GM10248 (cell line): ENCODE data around the gene NHEJ1.

Source experiments
- CTCF ChIA-PET: fragments of 300-600 bp; sonication (Branson Sonifier 250); formaldehyde crosslinking; extraction: SDS; loops from one replicate; lab custom pipeline; 2021; ENCODE audit warnings: antibody characterized with exemption; lab: Yijun Ruan, JAX
- POLR2A ChIA-PET: fragments of 350-650 bp; sonication (Branson Sonifier 250); formaldehyde crosslinking; extraction: SDS; loops from one replicate; lab custom pipeline; 2020; ENCODE audit warnings: antibody characterized with exemption; lab: Yijun Ruan, JAX
- DNase-seq: peaks from one replicate; pipeline ENCODE4 v3.0.0; 2012; ENCODE audit errors: extremely low spot score
- CTCF ChIP-seq: IDR thresholded peaks from 2 replicates; pipeline ENCODE4 v1.5.1; 2012; ENCODE audit warnings: mild to moderate bottlenecking, low read depth; ENCODE audit errors: extremely low read depth, missing control alignments, control extremely low read depth

Gene NHEJ1

GRCh38 chr2:219173176-219173575 is 12.6 kb upstream of the NHEJ1 start:
- TF ChIP-seq CTCF, result no peak
- POLR2A ChIA-PET, result no interaction called here
- no peak for DNase-seq
- CTCF ChIA-PET, result interaction anchor here (1.1 to 8.6 kb wide), 9 partner anchors 10 to 297 kb away, joined by 3 to 164 read pairs (median 8); partner anchors contain the start of genes DNAJB2 and NHEJ1

- TF ChIP-seq CTCF, result no peak
- CTCF ChIA-PET, result interaction anchor here (0.7 to 8.6 kb wide), 14 partner anchors 9 to 296 kb away, joined by 3 to 164 read pairs (median 5); partner anchors contain the start of genes DNAJB2, NHEJ1 and TUBA4B
- DNase-seq, result no peak
- POLR2A ChIA-PET, result interaction anchor here (0.9 to 1.1 kb wide), 2 partner anchors 47 to 112 kb away, joined by 3 to 4 read pairs; no protein-coding TSS in a partner anchor
Observed at GRCh38 chr2:219172231-219173154, 11.9 kb upstream of the NHEJ1 start.

GRCh38 chr2:219171231-219171651 is 10.6 kb upstream of the NHEJ1 start:
- peak; percentile 46 for DNase-seq
- ChIA-PET POLR2A (no interaction called here), CTCF (interaction anchor here (0.8 to 8.6 kb wide), 25 partner anchors 8 to 295 kb away, joined by 3 to 164 read pairs (median 5); partner anchors contain the start of genes CFAP65, DNAJB2, NHEJ1 and TUBA4B)
- TF ChIP-seq CTCF, result peak; percentile 59

DNA sequence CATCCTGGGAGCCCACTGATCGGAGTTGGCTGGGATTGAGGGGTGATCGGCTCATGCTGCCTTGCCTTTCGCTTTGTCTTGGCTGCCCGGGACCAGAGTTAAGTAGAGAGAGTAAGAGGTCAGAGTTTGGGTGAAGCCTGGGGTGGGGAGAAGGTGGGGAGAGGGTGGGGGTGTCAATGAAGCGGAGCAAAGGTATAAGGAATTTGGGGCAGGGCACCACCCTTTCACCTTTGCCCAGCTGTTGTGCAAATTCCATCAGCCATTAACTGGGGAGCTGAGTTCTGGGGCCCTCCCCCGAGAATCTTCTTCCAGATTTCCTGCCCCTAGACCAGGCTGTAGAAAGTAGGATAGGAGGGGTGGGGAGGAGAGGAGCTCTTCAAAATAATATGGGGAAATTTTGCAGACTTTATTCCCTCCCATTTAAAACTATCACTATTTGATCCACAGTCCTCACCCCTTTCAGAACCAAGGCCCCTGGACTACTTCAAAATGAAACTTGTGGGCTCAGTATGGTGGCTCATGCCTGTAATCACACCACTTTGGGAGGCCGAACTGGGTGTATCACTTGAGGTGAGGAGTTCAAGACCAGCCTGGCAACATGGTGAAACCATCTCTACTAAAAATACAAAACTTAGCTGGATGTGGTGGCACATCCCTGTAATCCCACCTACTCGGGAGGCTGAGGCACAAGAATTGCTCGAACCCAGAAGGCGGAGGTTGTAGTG is 9.5 kb upstream of the NHEJ1 start, which contains the start of gene SLC23A3:
SLC23A3 (minus strand) TSS at position 100 of the 725 bp plus-strand sequence; CDS start at position 55, 45 bp downstream.
- TF ChIP-seq CTCF, result no peak
- no peak for DNase-seq
- ChIA-PET POLR2A (no interaction called here), CTCF (interaction anchor here (0.7 to 8.6 kb wide), 20 partner anchors 10 to 272 kb away, joined by 3 to 164 read pairs (median 5); partner anchors contain the start of genes ANKZF1, DNAJB2 and NHEJ1)

GRCh38 chr2:219168932-219169331 is 8.3 kb upstream of the NHEJ1 start:
- ChIA-PET CTCF (interaction anchor here (1.1 to 8.6 kb wide), 3 partner anchors 17 to 127 kb away, joined by 3 to 164 read pairs (median 4); no protein-coding TSS in a partner anchor), POLR2A (no interaction called here)
- no peak for TF ChIP-seq CTCF
- no peak for DNase-seq

GRCh38 chr2:219168526-219168925 is 7.9 kb upstream of the NHEJ1 start:
- CTCF ChIA-PET, result interaction anchor here (8.6 kb wide), 1 partner anchor 127 kb away, joined by 164 read pairs; no protein-coding TSS in a partner anchor
- no peak for TF ChIP-seq CTCF
- POLR2A ChIA-PET, result no interaction called here
- DNase-seq, result no peak
